NCI-H1694 treated with DMSO at 0.1 percent for 48 hours (cell line): ENCODE results near the gene FEN1.

Source experiments
- DNase-seq: peaks from one replicate; lab custom pipeline; 2025; lab: John Stamatoyannopoulos, UW

The FEN1 gene

DNA sequence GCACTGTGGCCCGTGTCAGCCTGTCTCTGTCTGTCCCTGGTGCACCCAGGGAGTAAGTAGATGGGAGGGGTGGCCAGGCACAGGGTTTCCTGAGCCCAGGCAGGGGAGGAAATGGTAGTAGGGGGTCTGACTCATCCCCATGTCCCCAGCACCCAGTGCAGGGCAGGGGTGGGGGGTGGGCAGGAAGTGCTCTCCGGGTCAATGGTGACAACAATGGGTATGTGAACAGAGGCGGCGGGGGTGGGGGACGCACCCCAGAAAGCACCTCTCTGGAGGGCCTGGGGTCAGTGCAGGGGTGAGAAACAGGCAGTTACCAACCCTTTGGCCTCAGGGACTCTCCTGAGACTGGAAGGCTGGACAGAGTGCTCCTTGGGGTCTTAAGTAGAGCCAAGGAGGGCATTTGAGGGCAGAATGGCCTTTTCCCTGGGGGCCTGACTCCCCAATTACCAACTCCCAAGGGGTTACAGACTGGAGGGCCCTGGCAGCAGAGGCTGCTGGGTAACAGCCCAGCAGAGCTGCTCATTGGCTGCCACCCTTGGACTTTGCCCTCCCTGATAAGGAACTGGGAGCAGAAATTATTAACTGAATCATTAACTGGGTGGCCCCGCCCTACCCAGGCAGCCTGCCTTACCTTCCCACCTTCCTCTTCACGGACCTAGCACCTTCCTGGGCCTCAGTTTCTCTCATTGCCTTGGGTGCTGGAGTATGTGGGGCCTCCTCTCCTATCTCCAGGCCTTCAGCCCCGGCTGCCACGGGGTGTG lies 36.1 kb upstream of the FEN1 start:
- no peak for DNase-seq

DNA sequence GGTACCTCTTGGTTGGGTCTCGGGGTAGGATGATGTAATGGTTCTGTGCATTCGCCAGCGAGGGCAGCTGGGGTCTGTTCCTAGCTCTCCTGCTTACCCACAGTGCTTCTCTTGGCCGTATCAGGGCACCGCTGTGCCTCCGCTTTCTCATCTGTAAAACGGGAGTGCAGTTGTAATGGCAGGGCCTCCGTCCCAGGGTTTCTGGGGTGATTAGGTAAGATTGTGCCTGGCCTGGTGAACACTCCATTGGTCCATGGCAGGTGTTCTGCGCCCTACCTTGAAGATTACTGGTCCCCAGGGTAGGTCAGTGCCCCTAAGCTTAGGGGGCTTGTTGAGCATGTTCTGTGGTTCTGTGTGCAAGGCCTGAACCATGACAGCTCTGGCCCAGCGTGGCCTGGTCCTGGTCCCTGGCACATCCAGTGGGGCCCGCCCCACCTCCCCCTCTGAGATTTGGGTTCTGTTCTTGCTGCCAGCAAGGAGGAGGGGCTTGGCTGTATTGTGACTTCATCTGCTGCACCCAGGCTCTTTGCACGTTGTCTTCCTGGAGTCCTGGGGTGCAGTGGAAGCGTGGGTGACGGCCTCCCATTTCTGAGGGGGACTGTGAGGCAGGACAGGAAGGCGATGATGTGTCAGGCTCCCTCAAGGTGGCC lies 35.4 kb upstream of the FEN1 start:
- DNase-seq, result no peak

DNA sequence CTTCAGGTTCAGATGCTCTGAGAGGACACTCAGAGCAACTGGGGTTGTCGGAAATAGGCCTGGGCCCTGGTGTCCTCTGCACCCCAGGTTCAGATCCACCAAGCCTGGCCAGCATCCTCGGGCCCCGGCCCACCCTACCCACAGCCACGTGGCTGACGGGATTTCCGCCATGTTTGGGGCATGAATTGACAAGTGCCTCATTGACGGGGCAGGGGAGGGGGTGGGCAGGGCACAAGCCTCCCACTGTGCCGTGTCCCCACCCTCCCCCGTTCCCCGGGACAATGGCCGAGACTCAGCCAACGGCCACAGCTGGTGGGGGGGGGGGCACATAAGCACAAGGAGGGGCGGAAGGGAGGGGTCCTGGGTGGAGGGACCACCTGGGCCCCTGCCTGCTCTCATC lies 31.8 kb upstream of the FEN1 start:
- DNase-seq, result no peak

DNA sequence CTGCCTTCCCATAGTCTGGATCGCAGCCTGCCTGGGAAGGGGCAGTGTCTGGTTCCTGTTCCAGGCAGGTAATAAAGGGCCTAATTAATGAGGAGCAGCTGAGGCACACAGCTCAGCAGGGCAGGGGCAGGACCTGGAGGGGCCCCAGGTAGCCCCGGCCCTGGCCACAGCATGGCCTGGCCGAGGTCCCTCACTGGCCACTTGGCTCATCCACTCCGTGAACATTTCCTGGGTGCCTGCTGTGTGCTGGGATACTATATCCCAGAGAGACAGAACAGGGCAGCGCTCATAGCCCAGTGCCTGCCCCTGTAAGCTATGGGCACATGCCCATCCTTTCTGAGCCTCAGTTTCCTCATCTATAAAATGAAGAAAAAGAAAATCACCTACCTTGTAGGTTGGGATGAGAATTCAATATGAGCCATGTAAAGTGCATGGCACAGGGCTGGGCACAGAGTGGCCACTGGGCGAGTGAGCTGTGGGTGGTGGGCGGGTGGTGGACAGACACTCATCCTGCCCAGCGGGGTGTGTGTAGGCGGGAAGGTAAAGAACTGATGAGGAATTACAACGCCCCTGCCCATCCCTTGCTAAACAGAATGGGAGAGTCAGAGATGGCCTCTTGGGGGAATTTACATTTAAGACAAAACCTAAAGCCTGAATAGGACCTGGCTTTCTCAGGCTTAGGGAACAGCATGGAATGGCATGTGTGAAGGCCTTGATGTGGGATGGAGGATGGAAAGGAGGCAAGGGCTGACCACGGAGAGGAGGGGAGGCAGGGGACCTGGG lies 31.1 kb upstream of the FEN1 start:
- no peak for DNase-seq

DNA sequence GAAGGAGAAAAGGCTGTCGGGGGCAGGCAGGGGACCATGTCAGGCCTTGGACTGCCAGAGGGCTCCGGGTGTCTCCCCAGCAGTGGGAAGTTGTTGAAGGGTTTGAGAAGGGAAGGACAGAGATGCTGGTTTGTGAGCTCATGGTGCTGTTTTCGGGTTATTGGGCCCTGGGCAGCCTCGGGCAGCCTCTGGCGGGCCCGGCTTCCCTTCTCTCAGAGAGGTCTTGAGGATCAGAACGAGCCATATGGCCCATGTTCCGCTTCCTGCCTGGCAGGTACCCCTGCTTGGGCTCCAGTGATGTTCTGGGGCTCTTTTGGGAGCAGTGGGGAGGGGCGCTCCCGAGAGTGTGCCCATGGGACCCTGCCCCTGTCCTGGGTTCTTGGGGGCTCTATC lies 30.5 kb upstream of the FEN1 start:
- DNase-seq, result no peak

DNA sequence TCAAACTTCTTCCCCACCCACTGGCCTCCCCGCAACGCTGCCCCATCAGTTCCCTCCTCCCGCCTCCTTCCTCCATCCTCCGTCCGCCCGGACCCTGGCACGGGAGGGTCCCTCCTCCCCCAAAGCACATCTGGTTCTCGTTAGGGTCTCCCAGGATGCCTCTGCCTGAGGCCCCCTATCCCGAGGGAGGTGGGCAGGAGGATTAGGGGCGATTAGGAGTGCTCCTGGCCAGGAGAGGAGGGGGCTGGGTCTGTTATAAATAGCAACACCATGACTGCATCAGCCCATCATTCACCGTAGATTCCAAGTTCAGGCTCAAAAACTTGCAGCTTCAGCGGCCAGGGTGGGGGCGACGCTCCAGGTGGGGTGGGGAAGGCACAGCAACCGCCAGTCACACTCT lies 29.9 kb upstream of the FEN1 start:
- DNase-seq, result no peak

DNA sequence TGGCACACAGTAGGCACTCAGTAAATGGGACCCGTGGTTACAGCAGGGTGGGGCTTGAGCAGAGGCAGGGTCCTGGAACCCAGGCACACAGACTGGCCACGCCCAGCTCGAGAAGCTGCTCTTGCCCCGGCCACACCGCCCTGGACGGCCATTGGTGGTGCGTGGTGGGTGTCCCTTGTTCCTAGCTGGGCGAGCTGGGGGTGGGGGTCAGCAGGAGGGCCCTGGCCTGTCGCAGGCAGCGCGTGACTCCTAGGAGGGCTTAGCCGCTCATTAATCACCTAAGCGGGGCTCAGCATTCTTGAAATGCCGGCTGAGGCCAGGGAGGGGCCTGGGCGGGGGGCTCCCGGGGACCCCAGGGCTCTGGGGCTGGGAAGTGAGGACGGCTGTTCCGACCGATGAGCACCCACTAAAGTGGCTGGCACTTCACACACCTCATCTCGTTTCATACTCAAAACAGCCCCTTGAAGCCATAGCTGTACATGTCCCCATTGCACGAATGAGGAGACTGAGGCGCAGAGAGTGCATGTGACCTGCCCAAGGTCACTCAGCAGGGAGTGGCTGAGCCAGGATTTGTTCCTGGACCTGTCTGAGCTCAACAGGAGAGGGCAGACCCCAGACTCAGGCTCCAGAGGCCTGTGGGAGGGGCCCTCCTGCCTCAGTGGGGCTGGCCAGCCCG lies 28.6 kb upstream of the FEN1 start:
- DNase-seq, result no peak

DNA sequence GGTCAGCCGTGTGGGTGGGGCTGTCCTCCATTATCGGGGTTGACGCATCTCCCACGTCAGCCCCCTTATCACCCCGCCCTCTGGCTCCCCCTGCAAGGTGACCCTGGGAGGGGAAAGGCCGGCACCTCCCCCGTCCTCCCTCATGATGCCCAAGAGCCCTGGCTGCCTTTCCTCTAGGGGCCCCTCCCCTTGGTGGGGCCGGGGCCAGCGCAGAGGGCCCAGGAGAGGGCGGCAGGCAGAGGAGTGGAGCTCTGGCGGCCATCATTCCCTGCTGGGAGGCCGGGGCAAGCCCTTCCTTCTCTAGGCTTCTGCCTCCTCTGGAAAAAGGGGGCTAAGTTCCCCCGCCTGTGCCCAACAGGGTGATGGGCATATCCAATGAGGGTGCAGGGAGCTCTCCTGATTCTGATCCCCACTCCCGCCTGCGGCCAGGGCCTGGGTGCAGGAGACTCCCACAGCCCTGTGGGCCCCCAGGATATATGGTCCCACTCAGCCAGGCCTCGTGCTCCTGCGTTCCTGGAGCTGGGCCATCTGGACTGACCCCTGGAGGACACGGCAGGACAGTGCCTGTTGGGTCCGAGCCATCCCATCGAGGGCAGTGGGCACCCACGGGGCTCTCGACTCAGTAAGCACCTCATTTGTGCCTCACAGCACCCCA lies 28.0 kb upstream of the FEN1 start:
- DNase-seq, result no peak

DNA sequence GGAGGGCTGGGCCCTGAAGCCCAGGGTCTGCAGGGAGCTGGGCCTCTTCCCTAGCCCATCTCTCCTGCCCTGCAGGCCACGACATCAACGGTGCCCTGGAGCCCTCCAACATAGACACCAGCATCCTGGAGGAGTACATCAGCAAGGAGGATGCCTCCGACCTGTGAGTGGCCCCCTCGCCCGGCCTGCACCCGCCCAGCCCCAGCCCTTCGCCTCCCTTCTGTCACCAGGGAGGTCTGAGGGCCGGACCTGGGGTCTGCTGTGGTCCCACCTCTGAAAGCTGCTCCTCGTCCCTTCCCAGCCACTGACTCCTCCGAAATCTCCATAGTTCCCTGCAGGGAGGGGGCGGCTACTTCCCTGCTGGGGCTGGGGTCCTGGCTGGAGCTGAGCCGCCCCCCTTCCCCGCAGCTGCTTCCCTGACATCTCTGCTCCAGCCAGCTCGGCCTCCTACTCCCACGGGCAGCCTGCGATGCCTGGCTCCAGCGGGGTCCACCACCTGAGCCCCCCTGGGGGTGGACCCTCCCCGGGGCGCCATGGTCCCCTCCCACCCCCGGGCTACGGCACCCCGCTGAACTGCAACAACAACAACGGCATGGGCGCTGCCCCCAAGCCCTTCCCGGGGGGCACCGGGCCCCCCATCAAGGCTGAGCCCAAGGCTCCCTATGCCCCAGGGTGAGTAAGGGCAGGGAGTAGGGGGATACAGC lies 27.0 kb upstream of the FEN1 start:
- no peak for DNase-seq

DNA sequence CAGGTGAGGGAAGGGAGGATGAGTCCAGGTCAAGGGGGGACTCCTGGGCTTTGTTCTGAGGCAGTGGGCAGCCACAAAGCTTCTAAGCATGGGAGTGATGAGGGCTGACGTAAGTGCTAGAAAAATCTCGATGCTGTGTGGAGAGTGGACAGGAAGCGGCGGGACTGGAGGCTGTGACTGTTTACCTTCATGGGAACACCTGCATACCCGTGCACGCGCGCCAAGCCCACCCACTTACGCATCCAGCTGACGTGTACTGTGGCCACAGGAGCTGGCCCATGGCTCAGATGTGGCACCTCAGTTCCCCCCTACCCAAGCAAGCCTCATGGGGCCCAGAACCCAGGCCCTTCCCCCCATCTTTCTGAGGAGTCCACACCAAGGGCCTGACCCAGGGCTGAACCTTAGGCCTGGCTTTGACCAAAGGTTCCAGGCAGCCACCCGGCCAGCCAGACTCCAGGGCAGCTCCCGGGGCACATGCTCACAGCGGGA lies 26.3 kb upstream of the FEN1 start:
- DNase-seq, result no peak

DNA sequence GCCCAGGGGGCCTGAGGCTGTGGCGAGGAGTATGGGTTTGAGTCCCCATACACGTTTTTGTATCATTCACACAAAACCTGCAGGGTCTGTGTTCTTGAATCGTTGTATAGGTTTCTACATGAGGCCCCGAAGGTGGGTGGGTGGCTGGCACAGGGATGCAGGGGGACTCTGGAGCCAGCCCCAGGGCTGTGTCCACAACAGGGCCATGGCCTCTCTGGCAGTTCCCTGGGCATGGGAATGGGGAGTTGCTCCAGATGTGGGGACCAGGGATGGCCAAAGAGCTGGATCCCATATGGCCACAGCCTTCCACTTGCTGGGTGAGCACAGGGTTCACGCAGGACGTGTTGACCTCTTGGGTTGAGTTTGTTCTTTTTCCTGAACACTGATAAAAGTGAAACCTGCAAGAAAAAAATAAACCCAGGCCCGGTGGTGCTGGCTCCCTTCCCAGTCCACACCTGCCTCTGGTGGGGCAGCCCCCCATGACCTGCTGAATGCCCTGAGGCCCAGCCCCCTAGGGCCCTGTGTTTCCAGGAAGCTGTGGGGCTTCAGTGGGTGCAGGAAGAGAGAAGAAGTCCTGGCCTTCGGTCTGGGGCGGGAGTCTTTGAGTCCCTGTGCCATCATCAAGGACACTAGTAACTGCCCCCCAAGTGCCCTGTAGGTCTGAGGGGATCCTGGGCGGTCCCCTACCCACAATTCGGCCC lies 24.2 kb upstream of the FEN1 start:
- no peak for DNase-seq

DNA sequence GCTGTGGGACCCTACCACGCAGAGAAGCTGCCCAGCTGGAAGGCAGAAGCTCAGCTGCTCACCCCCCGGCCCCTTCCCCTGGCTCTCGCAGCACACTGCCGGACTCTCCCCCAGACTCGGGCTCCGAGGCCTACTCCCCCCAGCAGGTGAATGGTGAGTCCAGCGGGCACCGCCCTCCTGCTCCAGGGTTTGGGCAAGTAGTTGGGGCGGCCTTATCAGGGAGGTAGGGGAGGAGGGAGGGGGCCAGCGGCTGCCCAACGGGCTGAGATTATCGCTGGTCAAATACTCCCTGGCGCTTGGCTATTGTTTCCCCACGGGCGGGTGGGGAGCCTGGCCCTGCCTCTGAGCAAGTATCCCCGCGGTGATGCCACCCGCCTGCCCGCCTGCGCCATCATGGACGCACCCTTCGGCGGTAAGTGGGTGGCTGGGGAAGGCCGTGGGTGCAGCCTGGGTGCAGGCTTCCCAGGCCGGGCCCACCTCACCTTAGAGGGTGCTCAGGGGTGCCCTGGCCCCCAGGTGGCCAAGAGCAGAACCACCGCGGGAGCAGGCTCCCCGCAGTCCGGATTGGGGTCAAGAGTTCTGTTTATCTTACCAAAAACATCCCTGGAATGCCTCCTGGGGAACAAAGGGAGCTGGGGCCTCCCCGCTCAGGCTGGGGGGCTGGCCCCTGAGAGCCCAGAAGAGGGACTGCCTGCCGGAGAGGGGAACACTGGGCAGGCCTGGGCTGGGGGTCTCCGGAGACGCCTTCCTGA lies 23.4 kb upstream of the FEN1 start:
- DNase-seq, result no peak

DNA sequence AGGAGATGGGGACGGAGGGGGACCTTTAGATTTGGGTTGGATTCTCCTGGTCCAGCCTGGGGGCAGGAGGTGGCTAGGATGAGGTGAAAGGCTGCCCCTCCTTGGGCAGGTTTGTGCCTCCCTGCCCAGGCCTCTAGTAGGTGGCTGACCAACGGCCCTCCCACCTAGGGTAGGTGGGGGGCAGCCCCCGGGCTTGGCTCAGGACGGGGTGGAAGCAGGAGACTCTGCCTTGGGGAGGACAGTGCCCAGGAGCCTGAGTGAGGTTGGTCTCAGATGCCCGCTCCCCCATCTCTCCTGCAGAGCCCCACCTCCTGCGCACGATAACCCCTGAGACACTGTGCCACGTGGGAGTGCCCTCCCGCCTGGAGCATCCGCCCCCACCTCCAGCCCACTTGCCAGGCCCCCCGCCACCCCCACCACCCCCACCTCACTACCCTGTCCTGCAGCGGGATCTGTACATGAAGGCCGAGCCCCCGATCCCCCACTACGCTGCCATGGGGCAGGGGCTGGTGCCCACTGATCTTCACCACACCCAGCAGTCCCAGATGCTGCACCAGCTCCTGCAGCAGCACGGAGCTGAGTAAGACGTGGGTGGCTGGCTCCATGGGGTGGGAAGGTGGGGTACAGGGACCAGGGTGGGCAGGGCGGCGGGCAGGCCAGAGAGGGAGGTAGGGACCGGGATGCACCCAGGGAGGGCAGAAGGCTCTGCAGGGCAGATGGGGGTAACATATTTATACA lies 22.6 kb upstream of the FEN1 start:
- DNase-seq, result no peak

DNA sequence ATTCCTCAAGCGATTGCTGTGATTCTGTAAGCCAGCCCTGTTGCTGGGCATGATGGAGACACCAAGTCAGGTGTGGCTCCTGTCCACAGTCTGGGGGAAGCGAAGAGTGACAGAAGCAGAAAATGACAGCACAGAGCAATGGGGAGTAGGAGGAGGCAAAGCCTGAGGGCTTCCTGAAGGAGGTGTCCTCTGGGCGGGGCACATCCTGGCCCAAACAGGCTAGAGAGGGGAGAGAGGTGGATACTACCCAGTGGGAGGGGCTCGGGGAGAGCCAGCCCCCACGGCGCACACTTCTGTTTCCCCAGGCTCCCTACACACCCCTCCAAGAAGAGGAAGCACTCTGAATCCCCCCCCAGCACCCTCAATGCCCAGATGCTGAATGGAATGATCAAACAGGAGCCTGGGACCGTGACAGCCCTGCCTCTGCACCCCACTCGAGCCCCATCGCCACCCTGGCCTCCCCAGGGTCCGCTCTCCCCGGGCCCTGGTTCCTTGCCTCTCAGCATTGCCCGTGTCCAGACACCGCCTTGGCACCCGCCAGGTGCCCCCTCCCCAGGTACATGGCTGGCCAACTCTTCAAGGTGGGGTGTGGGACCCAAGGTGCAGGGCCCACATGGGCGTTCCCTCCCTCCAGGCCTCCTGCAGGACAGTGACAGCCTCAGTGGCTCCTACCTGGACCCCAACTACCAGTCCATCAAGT lies 21.4 kb upstream of the FEN1 start:
- no peak for DNase-seq

DNA sequence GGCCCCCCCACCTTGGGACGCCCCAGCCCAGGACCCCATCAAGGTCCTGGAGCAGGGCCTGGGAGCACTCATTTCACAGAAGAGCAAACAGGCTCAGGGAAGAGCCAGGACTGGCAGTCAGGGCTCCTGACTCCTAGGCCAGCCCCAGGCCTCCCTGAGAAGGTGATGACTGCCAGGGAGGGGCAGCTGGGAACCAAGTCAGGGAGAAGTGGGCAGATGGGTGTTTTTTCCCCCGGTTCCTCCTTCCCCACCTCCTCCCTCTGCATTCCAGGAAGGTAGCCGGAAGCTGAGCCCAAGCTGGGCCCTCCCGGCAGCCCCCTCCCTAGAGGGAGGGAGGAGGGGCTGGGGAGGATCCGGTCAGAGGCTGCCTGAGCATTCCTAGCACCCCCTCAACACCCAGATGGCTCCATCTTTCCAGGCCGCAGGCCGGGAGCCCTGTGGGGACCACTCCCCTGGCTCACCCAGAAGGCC lies 20.7 kb upstream of the FEN1 start:
- DNase-seq, result no peak

DNA sequence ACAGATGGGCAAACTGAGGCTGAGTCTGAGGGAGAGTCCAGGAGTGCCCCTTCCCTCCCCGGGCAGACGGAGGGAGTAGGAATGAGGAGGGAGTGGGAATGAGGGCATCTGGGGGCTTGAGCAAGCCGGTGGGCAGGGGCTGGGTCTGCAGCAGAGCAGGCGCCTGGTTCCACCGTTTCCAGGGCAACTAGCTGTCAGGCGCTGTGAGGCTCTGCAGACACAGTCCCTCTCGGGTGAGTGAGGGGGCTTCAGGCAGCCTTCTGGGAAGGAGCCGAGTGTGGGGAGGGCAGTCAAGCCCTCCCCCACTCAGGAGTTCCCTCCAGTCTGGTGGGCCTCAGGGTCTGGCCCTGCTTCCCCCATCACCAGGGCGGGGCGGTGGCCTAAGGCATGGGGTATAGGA lies 19.4 kb upstream of the FEN1 start:
- no peak for DNase-seq

DNA sequence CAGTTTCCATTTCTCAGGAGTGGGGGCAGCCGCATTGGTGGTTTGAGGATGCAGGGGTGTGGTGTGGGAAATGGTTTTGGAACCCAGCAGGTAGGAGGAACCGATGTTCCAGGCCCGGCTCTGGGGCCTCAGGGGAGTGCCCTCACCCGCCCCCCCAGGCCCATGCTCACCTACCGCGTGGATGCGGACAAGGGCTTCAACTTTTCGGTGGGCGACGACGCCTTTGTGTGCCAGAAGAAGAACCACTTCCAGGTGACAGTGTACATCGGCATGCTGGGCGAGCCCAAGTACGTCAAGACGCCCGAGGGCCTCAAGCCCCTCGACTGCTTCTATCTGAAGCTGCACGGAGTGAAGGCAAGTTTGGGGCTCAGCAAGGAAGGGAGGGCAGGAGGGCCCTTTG lies 18.9 kb upstream of the FEN1 start:
- no peak for DNase-seq

DNA sequence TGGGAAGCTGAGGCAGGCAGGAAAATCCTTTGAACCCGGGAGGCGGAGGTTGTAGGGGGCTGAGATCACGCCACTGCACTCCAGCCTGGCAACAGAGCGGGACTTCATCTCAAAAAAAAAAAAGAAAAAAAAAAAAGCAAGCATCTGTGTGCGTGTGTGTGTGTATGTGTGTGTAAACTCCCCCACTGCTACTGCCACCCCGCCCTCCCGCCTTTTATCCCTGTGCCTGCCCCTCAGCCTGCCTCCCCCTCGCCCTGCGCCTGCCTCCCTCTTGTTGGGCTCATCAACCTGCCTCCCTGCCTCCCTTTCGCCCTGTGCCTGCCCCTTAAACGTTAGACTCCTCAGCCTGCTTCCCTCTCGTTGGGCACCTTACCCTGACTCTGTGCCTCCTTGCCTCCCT lies 18.3 kb upstream of the FEN1 start:
- no peak for DNase-seq
